Cardiac fibroblast (primary cell): ENCODE data around the gene PAQR7.
A peak's percentile ranks its signal among the peaks of the same experiment; 100 is the strongest.

ENCODE experiments used
- DNase-seq, 2 donors: peaks; one replicate each; pipeline versions ENCODE4 v3.0.0 to v3.0.0-alpha.2; 2010; ENCODE audit warnings: low read depth in 2 of 2
- H3K4me3 ChIP-seq, 2 donors: replicated peaks in 1 of 2; 1 replicate in 1 of 2; 2 replicates in 1 of 2; pipeline ENCODE4 v1.5.1; 2011; ENCODE audit warnings: low read depth in 2 of 2, low read length in 2 of 2, mild to moderate bottlenecking in 2 of 2, moderate library complexity in 1 of 2
- TF ChIP-seq, protein P1 (sequence below): IDR thresholded peaks from one replicate; pipeline ENCODE4 v1.5.1; 2011; ENCODE audit warnings: low read depth, mild to moderate bottlenecking, low read length, inconsistent platforms

The PAQR7 gene

DNA sequence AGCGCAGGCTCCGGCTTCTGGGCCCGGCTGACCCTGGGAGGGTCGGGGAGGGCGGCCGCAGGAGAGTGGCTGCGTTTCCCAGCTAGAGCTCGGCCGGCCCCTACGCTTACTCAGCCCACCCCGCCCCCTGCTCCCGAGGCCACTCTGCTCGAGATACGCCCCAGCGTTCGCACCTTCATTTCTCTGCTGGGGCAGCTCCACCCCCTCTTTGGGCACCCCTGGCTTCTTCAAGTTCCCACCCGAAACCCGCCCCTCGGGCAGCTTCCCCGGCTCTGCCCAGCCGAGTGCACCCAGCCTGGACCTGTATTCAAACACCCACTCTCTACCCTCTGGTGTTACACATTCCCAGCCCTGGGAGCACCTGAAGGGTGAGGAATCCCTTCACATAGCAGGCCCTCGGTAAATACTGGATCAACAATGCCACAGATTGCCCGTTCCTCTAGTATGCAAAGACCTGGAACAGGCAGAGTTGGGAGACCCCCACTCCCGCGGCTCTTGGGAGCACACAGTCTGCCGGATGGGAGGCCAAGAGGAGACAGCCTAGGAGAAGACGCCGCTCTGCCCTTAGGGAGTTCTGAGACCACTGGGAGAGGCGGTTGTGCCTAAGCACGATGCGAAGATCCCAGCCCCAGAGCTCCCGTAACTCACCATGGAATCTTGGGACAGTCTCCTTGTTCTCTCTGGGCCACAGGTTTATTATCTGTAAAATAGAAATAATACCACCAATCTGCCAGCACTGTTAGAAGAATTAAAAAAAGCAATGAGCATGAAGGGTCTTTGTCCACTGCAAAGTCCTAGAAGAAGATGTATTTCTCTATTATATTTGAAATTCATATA is 566 bp upstream of the PAQR7 start:
- DNase-seq: no peak
- peak overlapping the region; percentile 43 to 70 for H3K4me3 ChIP-seq
- TF ChIP-seq, protein P1, sequence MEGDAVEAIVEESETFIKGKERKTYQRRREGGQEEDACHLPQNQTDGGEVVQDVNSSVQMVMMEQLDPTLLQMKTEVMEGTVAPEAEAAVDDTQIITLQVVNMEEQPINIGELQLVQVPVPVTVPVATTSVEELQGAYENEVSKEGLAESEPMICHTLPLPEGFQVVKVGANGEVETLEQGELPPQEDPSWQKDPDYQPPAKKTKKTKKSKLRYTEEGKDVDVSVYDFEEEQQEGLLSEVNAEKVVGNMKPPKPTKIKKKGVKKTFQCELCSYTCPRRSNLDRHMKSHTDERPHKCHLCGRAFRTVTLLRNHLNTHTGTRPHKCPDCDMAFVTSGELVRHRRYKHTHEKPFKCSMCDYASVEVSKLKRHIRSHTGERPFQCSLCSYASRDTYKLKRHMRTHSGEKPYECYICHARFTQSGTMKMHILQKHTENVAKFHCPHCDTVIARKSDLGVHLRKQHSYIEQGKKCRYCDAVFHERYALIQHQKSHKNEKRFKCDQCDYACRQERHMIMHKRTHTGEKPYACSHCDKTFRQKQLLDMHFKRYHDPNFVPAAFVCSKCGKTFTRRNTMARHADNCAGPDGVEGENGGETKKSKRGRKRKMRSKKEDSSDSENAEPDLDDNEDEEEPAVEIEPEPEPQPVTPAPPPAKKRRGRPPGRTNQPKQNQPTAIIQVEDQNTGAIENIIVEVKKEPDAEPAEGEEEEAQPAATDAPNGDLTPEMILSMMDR: no peak

DNA sequence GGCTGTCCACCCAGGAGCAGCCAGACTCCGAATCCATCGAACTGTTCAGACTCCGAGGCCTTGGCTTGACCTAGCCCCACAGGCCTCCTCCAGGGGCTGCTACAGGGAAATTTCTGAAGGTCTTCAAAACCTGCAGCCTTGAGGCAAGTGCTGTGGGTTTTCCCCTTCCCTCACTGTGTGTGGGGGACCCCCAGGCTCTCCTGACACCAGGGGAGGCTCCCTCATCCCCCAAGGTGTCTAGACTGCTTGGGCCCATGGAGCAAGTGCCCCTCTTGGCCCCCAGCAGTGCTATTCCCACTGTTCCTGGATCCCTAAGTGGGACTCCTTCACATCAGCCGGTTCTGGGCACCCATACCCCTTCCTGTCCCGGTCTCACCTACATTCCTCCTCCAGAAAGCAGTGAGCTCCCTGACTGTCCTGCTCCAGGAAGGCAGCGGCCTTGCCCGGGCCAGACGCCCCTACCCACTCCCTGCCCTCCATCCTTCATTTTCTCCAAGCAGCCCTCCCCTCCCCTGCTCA is 814 bp downstream of the PAQR7 start:
- peak overlapping the region; percentile 60 to 70 for H3K4me3 ChIP-seq
- TF ChIP-seq, protein P1: no peak
- no peak for DNase-seq

DNA sequence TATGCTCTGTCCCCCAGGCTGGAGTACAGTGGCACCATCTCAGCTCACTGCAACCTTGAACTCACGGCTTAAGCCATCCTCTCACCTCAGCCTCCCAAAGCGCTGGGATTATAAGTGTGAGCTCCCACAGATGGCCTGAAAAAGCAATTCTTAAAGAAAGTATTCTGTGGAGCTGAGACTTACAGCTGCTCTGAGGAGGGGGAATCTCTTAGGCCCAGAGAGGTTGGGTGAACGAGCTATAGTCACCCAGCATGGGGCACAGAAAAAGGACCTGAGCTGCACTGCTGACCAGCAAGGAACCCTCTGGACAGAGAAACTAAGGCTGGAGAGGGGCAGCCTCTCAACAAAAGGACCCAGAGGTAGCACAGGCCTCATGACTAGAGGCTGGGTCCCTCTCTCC is 1.3 kb downstream of the PAQR7 start:
- DNase-seq: no peak
- peak overlapping the region in 1 of 2 donors; percentile 70 for H3K4me3 ChIP-seq
- TF ChIP-seq, protein P1: no peak

DNA sequence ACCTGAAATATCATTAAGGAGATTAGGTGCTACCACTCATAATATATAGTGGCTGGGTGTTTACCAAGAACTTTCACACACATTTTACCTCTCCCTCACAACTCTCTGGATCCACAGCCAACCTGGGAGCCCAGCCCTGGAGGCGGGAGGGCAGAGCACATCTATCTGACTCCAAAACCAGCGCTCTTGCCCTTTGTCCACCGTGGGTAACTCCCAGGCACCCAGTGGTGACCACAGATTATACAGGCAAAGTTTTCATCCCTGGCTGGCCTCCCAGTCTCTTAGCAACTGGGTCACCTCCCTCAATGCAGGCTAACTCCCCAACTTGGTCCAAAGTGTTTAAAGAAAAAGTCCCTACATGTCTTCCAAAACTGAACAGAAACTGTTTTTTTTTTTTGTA is 2.4 kb downstream of the PAQR7 start:
- TF ChIP-seq, protein P1: no peak
- H3K4me3 ChIP-seq: no peak overlapping the region
- DNase-seq: peak in 1 of 2 donors; percentile 30

DNA sequence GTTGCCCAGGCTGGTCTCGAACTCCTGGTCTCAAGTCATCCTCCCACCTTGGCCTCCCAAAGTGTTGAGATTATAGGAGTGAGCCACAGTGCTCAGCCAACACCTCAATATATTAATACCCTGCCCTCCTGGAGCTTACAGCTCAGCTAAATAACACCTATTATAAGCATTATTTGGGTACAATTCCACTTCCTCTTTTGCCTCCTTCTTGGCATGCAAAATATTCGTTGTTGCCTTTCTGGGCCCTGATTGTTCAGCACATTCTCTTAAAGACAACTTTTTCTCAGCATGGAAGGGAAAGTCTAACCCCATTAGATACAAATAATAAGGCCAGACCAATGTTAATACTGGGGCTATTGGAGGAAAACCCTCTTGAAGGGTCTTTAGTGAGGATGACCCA is 2.8 kb downstream of the PAQR7 start:
- TF ChIP-seq, protein P1: no peak

DNA sequence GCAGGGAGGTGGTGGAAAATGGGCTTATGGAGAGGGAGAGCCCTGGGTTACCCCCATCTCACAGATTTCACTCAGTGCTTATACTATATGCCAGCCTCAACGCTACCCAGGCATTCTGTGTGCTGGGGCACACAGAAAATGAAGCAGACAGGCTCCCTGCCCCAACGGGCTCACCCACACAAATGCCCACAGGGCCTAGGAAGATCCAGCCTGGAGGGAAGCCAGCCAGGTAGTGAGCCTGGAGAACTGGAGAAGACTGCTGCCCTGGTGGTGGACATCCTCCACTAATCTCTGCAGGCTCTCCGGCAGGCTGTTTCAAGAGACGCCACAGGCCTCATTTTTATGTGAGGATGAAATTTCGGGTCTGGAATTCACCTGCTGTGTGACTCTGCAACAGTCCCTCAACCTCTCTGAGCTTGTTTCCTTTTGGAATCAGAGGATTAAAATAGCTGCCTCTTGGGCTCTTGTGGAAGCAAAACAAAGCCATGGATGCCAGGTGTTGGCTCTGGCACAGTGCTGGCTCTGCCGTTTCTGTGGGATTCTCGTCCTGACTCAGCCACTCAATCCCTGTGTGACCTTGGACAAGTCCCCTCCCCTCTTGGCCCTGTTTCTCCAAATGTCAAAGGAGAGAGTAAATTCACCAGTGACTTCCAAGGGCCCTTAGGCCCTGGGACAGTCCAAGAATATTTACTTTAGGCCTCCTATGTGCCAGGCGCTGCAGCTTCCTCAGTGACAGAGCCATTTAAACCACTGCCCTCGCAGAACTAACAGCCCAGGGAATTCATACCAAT is 3.6 kb downstream of the PAQR7 start:
- TF ChIP-seq, protein P1: no peak
- no peak for DNase-seq
- H3K4me3 ChIP-seq: no peak overlapping the region

More for the DNA sequence above, 2.8 kb downstream of the PAQR7 start:
- no peak for DNase-seq
- H3K4me3 ChIP-seq: no peak overlapping the region
